ENCODE data around the gene MEGF6.

- TF ChIP-seq ZNF70 (CRISPR knock-in tag; IDR thresholded peaks at IDR 0.05) (no peak), CSRNP3 (CRISPR knock-in tag; IDR thresholded peaks at IDR 0.05) (no peak), ZNF565 (CRISPR knock-in tag; conservative IDR thresholded peaks at IDR 0.05; ENCODE audit: low read depth) (no peak), CSDC2 (CRISPR knock-in tag; IDR thresholded peaks at IDR 0.05) (no peak), PATZ1 (CRISPR knock-in tag; IDR thresholded peaks at IDR 0.05; ENCODE audit: borderline replicate concordance) (no peak), TOX (CRISPR knock-in tag; IDR thresholded peaks at IDR 0.05; ENCODE audit: borderline replicate concordance) (no peak)
These were observed 25.3 kb downstream of the MEGF6 start for GRCh38 chr1:3585940-3586568.

All from SK-N-SH treated with all-trans-retinoic acid at 6 μM for 48 hours (cell line).